Measurements from ENCODE around the gene TBX6. TPM values are rescaled to one million over a fixed set of nuclear protein-coding genes. Genes with fewer than 3 reads are reported as not detected.

The TBX6 gene
- total RNA-seq, 1 donor from 2014 or later, result 1.3 TPM

- DNase-seq (ENCODE audit: low read depth), result no peak
- H3K4me3 ChIP-seq (ENCODE audit: low read depth, low read length), result peak overlapping the region; percentile 98
- peak; percentile 26 for TF ChIP-seq CTCF (conservative IDR thresholded peaks at IDR 0.05; ENCODE audit: low read depth, low read length)
These were observed 27.6 kb downstream of the TBX6 start for GRCh38 chr16:30063893-30064728.

DNA sequence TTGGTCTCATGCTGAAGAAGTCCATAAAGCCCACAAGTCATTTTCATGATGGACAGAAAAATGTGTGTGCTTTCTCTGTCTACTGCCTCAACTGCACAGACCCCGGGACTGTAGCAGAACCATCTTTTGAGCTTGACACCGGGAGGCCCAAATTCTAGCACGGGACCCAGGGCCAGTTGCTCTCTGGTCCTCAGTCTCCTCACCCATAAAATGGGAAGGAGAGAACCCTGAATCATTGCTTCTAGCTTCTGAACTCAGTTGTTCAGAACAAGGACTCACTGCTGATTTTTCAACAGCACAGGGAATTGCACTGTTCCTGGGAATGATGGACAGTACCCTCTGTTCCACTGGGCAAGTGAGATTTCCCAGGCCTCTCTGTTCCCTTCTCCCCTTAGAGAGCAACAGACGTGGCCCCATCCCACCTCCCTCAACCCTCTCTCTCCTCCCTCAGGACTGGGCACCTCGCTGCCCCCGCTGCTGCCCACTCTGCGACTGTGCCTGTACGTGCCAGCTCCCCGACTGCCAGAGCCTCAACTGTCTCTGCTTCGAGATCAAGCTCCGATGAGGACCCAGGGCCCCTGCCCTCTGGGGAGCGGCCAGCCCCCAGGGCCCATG lies 28.3 kb downstream of the TBX6 start:
- DNase-seq (ENCODE audit: low read depth), result no peak
- TF ChIP-seq CTCF (conservative IDR thresholded peaks at IDR 0.05; ENCODE audit: low read depth, low read length), result no peak
- peak overlapping the region; percentile 98 for H3K4me3 ChIP-seq (ENCODE audit: low read depth, low read length)

DNA sequence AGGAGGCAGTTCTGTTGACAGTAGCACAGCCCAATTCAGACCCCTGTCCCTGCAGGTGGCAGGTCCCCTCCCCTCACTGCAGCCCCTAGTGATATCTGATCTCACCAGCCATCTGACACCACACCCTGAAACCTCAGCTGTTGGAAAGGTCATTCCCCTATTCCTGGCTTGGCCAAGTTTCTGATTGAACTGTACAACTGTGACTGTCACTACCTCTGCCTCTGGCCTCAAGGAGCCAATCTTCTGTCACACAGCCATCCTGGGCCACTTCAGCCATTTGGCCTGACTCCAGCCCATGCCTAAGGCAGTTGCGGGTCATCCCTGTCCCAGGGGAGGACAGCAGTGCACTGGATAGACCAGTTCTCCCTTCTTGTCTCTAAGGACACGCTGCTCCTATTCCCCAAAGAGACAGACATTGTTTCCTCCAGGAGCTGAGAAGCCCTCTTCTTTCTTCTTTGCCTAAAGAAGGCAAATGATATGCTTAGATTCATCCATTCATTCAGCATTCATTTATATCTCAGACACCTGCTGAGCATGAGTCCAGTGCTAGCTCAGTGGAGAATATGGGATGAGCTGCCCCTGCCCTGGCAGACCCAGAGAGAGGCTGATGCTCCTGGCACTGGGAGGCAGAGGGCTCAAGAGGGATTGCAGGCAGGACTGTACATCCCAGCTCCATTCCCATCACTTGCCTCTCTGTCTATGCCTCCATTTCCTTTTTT lies 30.7 kb downstream of the TBX6 start:
- no peak overlapping the region for H3K4me3 ChIP-seq (ENCODE audit: low read depth, low read length)
- TF ChIP-seq CTCF (conservative IDR thresholded peaks at IDR 0.05; ENCODE audit: low read depth, low read length), result no peak
- DNase-seq (ENCODE audit: low read depth), result no peak

DNA sequence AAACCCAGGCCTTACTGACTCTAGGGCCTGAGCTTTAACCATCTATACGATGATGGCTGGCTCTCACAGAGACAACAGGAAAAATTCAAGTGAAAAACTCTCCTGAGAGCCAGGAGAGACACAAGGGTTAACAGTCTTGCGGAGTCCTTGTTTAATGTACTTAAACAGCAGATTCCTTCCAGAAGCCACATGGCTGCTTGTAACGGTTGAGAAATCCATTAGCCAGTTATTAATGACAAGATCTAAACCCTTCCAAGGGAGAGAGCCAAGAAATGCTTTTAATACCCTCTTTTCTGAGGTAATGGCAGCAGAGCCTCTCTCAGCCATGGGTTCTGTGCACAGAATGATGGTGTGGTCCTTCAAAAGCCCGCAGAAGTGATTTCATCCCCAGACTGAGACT lies 31.4 kb downstream of the TBX6 start:
- TF ChIP-seq CTCF (conservative IDR thresholded peaks at IDR 0.05; ENCODE audit: low read depth, low read length), result no peak
- no peak for DNase-seq (ENCODE audit: low read depth)
- no peak overlapping the region for H3K4me3 ChIP-seq (ENCODE audit: low read depth, low read length)

DNA sequence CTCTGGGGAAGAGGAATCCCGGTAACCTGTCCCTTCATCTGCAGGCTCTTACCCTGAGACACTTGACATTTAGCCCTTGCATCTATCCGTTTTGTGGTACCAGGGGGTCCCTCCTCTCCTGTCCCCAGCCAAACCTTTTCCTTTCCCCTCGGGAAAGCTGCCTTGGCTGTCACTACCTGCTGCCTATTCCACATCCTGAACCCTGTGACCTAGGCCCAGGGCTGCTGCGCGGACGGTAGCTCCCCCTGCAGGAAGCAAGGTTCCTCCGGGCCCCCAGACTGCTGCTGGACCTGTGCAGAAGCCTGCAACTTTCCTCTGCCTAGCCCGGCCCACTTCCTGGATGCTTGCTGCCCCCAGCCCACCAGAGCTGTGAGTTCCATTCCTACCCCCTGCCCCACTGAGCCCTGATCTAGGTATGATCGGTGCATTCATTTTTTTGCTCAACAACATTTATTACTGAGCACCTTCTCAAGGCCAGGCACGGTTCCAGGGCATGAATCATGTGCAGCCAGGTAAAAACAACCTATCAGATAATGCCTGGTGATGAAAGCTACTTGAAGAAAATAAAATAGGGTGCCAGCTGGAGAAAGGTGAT lies 36.7 kb downstream of the TBX6 start:
- peak; percentile 75 for TF ChIP-seq CTCF (conservative IDR thresholded peaks at IDR 0.05; ENCODE audit: low read depth, low read length)
- H3K4me3 ChIP-seq (ENCODE audit: low read depth, low read length), result no peak overlapping the region
- no peak for DNase-seq (ENCODE audit: low read depth)

GRCh38 chr16:30054451-30054850 lies 37.3 kb downstream of the TBX6 start:
- no peak for DNase-seq (ENCODE audit: low read depth)
- no peak for TF ChIP-seq CTCF (conservative IDR thresholded peaks at IDR 0.05; ENCODE audit: low read depth, low read length)
- H3K4me3 ChIP-seq (ENCODE audit: low read depth, low read length), result no peak overlapping the region

Data from epithelial cell of proximal tubule (primary cell).